UCSD-AML1 (cell line): ENCODE measurements around the gene MRPL38.

Source experiments
- DNase-seq: peaks from one replicate; lab custom pipeline; 2025; ENCODE audit not compliant: unreplicated experiment; lab: John Stamatoyannopoulos, UW

MRPL38 gene

DNA sequence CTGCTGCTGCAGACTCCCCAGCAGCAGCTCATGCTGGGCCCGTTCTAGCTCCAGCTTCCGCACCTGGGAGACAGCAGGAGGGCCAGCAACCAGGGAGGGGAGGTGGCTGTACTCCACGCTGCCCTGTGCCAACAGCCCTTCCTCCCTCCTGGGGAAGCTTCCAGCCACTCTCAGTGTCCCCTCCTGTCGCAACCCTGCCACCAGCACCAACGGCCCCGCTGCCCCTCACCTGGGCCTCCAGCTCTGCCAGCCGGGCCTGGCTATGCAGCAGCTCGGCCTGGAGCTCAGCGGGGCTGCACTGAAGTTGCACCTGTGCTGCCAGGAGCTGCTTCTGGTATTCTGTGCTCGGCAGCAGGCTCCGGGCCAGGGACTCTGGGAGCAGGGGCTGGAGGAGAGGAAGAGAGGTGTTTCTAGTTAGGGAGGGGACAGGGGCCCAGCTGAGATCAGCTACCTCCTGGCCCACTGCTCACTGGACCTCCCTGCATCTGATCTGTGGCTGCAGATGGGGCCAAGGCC lies 15.4 kb upstream of the MRPL38 start:
- DNase-seq = no peak

DNA sequence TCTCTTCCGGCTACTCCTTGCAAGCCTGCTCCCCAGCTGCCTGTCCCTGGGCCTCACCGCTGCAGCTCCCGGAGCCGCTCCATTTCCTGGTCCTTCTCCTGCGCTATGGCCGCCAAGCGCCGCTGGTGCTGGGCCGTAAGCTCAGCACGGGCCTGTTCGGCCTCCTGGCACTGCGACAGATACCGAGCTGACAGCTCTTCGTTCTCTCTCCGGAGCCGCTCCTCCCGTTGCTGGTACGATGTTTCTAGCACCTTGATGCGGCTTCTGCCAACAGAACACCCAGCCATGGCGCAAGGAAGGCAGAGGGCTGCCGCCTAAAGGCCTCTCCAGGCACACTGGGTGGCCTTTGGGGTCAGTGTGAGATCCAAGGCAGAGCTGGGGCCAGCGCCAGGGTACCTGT lies 14.9 kb upstream of the MRPL38 start:
- no peak for DNase-seq

DNA sequence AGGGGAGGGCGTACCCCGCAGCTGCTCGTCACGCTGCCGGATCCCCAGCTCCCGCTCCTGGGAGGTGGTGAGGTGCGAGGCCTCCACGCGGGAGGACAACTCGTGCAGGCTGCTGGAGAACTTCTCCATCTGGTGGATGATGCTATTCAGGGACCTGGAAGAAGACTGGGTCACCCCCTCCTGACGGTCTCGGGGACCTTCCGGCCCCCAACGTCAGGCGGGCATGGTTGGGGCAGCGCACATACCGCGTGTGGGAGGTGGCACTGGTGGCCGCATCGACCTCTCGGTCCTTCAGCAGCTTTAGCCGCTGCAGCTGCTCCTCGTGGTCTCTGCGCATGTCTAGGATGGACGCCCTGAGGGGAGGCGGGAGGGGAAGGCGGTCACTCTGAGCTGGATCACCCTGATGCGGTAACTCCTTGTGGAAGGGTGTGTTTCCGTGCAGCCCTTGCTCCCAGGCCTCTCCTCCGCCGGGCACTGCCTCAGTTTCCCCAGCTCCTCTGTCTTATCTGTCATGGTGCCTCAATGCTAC lies 13.3 kb upstream of the MRPL38 start:
- no peak for DNase-seq

DNA sequence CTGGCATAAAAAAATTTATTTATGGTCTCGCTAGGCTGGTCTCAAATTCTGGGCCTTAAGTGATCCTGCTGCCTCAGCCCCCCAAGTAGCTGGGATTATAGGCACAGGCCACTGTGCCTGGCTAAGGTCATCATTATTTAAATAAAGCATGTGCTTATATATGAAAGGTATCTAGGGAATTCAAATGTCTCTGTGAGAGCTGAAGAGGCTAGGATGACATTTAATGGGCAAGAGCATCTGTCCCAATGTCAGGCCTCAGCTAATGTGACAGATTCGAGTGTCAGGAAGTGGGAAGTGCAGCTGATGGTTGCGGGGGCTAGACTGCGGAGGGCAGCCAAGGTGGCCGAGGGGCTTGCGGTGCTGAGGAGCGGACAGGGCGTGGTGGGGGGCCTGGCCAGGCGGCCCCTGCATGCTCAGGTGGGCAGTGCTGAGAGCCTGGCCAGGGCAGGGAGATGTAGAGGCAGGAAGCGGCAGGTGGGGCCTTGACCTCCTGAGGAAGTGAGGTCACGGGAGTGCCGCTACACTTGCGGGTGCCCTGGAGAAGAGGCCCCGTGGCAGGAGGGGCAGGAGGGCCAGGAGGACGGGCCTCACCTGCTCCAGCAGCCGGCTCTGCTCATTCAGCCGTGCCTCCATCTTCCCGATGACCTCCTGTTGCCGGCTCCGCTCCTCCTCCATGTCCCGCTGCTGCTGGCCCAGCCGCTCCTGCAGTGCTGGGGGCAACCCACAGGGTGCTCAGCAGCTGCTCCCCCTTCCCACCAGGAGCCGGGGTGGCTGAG lies 12.6 kb upstream of the MRPL38 start:
- no peak for DNase-seq

DNA sequence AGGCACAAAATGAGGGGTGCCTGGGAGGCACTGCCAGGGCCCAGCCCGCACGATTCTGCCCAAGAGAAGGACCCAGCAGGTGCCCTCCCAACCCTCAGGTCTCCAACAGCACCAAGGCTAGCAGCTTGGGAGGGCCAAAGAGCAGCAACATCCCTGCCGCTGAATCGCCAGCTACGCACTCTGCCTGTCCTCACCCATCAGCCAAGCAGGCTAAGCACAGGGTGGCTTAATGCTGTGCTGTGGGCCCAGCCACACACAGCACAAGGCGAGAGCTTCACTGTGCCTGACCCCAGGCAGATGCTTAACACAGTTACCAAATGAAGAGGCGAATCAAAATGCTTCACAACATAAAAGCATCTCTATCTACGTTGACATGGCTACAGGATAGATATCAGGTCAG lies 10.6 kb upstream of the MRPL38 start:
- DNase-seq = no peak

DNA sequence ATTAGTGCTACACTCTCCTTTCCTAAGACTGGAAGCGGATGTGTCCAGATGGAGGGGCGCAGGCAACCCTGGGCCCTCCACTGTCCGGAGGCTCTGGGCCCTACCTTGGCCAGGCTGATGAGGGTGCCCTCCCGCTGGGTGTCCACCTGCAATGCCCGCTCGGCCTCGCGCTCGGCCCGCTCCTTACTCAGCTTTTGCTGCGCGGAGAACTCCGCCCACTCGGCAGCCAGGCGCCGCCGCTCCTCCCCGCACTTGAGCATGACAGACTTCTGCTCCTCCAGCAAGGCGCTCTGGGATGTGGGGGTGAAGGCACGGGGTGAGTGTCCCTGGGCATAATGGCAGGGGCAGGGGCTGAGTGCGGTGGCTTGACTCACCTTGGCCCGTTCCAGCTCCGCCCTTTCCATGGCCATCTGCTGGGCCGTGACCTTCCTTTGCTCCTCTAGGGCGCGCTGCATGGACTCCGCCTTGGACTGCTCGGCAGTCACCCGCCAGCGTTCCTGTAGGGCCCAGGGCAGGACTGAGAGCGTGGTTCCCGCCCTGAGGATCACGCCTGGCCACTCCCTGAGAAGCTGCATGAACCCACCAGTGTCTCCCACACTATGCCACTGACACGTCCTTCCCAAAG lies 10.1 kb upstream of the MRPL38 start:
- DNase-seq = no peak

DNA sequence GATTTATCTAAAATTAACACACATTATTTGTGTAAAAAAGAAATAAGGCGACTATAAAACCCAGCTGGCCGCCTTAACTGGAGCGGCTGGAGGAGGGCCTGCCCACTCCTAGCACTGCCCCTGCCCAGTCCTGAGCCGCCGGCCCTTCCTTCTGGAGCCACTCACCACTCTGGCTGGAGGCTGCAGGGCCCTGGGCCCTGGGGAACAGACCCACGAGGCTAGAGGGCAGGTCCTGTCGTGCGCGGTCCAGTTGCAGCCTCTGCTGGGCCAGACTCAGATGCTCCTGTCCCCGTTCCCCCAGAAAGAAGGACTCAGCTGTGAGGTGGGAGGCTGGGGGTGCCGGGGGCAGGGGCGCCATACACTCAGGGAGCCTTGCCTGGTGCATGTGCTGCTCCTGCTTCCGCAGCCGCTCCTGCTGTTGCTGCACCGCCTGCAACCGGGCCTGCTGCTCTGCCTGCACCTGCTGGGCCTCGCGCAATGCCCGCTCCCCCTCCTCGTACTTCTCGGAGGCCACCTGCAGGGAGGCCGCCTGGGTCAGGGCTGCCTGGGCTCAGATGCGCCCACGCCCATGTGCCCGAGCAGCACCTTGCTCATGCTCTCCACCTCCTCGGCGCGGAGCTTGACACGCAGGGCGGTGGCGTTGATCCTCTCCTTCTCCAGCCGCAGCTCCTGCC lies 9.0 kb upstream of the MRPL38 start:
- DNase-seq = no peak

DNA sequence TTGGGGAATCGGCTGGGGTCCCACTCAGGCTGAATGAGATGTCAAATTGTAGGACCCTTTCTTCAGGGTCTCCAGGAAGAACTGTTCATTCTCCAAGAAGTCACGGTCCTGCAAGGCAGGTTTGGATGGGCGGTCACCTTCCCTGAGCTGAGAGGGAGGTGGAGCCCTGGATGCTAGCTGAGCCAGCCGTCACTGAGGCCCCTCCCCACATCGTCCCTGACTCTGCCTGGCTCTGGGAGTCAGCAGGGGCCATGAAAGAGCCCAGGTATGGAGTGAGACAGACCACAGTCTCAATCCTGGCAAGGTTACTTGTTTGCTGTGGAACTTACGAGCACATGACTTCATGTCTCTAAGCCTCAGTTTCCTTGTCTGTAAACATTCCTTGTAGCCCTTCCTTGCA lies 6.0 kb upstream of the MRPL38 start:
- no peak for DNase-seq

DNA sequence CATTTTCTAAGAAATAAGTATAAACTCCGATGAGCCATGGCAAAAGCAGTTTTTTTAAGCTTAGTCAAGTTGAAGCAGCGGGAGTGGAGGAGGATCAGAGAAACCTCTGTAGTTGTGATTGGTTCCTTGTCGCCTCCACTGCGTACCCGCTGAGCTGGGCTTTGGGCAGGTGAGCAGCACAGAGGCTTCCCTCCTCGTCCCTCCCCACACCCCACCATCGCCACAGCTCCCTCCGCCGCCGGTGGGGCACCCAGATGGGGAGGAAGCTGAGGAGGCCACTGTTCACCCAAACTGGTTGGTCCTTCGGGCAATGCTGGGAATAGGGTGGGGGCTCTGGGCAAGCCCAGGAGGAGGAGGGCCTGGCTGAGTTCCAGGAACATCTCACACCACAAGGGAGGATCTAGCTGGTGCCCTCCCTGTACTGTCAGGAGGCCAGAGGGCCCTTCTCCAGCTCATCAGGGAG lies 5.2 kb upstream of the MRPL38 start:
- DNase-seq = no peak

DNA sequence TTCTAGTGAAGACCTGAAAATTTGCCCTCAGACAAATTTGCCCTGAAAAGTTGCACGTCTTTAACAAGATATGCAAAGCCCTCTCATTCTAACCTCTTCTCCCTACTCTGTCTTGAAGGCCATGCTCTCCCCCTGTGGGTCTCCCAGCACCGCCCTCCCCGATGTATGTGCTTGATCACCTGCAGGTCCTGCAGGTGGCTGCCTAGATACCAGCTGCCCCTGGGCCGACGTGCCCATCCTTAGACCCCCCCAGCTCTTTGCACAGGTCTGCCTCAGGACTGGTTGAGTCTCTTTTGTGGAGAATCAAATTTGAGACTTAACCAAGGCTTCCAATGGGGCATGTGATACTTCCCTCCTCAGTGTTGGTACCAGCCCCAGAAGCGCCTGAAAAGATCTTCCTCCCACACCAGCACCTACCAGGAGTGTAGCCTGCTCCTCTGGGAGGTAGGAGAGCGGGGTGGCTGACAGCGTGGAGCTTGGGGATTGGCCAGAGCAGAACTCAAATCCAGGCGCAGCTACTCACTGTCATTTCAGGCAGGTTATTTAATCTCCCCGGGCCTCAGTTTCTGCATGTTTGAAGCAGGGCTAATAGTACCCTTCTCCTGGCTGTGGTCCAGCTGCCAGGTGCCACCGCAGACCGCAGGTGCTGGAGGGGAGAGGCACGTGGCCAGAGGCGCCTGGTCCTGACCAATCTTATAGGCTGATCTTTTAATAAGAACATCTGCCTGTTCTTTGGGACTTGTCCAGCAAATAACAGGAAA lies 4.5 kb upstream of the MRPL38 start:
- no peak for DNase-seq

DNA sequence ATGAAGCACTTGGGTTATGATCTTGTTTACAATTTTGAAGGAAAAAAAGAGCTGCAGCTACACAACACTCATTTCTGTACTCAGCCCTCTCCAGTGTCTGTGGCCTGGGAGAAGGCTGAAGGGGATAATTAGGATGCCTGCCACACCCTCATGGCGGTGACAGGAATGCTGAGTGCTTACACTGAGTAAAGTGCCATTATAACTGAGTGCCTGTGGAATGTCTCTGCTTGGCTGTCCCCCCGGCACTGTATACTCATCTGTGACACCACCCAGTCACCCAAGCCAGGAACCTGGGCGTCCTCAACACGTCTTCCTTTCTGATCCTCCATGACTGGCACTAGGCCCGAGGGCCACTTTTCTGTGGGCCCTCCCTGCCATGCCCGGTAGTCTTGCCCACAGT lies 3.5 kb upstream of the MRPL38 start:
- no peak for DNase-seq

DNA sequence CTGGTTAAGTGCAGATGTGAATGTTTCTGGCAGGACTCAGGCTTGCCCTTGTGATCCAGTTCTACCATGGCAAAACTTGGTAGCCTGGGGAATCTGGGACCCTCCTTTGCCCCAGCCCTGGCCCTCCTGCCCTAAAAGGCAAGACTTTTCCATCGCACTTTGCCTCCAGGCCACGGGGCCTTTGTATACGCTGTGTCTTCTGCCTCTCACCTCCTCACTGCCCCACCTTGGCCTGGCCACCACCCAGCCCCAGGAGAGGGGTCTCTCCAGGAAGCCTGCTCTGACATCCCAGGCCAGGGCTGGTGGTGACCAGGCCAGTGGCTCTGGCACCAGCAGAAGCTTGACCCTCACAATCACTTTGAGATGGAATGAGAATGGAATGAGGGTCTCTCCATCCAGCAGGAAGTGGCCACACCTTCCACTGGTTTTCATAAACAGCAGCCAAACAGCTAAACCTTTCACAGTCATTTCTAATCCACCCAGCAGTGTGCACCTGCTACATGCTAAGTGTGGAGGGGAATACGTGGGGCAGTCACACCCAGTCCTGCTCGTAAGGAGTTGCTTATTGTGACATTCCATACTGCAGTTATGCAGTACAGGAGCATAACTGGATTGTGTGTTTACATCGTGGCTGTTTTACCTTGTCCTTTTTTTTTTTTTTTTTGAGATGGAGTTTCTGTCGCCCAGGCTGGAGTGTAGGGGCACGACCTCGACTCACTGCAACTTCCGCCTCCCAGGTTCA lies 1.6 kb upstream of the MRPL38 start:
- DNase-seq = no peak

DNA sequence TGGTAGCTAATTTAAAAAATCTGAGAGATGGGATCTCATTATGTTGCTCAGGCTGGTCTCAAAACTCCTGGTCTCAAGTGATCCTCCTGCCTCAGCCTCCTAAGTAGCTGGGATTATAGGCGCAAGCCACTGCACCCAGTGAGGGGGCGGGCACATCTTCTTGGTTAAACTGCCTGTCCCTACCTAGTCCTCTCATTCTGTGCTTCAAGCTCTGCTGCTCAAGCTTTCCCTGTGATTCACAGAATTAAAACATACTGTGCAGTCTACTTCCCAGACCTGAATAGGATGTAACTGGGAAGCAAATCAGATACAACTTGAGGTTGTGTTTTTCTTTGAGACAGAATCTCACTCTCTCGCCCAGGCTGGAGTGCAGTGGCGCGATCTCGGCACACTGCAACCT lies 2.3 kb downstream of the MRPL38 start:
- no peak for DNase-seq

DNA sequence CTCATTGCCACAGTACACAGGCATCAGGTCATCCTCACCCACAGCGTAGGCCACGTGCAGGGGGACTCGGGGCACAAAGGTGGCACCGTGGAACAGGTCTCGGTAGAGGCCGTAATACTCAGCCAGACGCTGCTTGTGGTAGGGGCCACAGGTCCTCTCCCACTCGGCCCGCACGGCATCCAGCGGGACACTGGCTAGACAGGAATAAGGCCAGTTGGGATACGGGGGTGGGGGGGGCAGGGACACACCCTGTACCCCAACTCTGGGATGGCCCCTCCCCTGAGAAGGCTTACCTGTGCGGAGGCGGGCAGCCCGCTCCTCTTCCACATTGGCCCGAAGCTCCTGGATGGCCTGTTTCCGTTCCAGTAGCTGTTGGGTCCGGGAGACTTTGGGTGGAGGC lies 3.0 kb downstream of the MRPL38 start:
- DNase-seq = no peak

DNA sequence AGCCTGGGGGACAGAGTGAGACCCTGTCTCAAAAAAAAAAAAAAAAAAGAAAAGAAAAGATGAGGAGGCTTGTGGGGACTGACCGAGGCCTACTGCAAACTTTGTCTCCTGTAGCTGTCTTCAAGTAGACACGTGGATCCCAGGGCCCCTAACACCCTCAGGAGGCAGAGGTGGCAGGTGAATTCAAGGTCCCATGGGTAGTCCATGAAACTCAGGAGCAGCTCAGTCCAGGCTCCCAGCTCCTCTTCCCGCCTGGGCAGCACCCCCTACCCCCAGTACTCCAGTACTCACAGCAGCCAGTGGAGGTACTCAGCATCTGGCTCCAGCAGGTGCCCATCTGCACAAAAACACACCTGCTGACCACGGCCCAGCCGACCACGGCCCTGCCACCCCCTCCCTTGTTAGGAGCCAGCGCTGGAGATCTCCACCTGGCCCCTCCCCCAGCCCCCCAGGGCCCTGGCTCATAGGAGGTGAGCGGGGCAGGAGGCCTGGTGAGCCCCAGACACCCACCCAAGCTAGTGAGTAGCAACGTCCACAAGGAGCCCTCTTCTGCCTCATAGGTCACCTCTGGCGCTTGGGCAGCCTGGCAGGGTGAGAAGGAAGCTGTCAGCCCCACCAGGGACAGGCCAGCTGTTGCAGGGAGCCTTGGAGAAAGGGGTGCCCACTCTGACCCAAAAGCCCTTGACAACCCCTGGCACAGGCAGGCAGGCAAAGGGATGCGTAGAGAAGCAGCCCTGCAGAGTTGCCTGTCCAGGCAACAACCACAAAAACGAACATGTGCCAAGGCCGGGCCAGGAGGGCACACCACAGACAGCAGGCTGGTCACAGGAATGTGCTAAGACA lies 3.8 kb downstream of the MRPL38 start:
- no peak for DNase-seq

DNA sequence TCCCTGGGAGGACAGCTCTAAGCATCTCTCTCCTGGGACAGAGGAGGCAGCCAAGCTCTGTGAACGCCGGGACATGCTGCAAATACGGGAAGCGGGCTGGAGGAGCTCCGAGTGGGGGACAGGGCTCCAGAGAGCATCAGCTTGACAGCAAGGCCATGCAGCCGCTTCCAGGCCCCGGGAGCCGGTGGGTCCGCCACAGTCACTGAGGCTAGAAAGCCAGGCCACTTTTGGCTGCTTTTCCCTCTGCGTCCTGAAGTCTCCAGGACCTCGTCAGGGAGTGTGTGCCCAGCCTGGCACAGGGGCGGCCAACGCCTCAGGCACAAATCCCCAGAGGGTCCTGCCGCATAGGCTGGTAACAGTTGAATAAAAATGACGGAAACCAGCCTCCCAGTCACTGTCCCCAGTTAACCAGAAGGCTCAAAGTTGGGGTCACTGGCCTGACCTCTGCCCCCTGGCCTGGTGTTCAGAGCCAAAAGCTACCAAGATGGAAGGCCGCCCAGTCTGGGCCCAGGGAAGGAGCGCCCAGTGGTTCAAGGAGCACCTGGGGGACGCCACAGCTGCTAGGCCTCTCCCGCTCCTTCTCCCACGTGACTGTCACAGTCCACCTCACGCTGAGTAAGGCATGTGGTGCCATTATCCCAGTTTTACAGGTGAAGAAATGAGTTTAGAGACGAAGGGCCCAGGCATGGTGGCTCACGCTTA lies 4.8 kb downstream of the MRPL38 start:
- DNase-seq = no peak

DNA sequence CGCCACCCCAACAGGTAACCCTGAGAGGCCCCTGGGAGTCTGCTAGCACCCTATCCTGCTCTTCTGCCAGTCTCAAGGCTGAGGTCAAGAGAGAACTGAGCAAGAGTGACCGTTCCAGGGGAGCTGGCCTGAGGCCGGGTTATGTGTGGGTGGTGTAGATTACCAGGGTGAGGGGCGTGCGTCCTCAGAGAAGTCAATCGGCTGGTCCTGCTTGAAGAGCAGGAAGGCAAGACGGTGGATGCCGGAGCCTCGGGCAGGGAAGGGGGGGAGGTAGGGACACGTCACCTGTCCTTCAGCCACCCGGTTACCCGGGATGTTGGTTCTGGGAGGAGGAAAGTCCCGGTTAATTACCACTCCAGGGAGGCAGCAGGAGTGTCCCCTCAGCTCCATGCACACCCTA lies 5.3 kb downstream of the MRPL38 start:
- no peak for DNase-seq

DNA sequence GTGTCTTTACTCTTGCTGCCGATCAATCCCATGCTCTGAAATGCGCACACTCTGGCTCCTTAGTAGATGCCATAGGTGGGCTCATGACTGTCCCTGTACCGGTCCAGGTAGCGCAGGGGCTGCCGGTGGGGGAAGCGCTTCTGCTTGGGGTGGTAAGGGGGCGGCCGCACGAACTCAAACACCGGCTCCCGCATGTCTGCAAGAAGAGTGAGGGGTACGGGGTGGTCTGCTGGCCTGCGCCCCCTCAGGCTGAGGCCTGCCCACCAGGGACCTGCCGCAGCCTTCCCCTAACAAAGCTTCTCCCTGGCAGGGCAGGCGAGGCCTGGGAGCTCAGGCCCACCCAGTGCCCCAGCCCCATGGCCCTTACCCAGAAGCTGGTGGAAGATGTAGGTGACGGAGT lies 5.9 kb downstream of the MRPL38 start:
- DNase-seq = no peak

DNA sequence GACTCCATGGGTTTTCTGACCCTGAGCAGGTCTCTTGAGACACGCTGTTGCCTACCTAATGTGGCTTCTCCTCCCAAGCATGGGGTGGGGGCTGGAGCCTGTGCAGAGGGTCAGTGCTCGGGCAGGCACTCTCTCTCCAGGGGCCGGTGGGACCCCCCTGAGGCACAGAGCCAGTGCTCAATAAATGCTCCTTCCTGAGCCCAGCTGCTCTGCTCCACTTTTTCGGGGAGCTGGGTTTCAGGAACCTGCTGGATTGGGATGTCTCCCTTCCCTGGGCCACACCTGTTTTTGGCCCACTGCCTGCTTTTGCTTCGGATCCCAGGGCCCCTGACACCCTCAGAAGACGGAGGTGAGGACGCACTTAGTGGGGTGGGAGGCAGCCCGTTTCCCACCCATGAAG lies 6.6 kb downstream of the MRPL38 start:
- no peak for DNase-seq
